Measurements from ENCODE around the gene EIF2B2. TPM values are rescaled to one million over a fixed set of nuclear protein-coding genes. Genes with fewer than 3 reads are reported as not detected.

EIF2B2 gene
- total and polyA plus RNA-seq, 9 of the 15 experiments (the other 6 are each of a cell fraction or from before 2014, with no cell fraction given), result 10.6 to 94.1 (median 38.9) TPM

DNA sequence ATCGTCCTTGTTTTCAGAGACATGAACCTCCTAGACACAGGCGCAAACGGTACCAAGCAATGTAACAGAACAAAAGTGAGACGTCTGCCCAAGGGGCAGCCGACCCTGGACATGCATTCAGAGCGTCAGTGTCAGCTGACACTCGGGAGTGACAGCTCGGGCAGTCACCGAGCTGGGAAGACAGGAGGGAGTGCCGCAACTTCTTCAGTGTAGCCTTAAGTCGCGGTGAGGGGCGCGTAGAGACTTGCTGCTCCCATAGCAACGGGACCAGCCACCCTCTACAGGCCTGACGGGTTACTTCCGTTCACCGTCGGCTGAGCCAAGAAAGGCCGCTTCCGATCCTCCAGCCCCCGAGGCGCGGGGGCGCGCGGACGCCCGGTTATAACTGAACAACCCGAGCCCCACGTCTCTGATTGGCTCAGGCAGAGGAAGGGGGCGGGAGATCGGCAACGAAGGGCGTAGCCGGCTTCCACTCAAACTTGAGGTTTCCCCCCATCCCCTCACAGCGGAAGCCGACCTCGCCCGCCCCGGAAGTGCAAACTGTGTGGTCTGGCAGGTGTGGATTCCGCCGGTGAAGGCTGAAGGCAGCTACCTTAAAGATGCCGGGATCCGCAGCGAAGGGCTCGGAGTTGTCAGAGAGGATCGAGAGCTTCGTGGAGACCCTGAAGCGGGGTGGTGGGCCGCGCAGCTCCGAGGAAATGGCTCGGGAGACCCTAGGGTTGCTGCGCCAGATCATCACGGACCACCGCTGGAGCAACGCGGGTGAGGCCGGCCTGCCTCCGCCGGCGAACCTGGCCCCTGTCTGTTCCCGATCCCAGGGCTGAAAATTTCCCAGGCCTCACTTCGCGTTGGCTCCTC, at the start of gene EIF2B2 (continued):
- TF ChIP-seq RB1 (IDR thresholded peaks at IDR 0.05; ENCODE audit: low read depth), result no peak
- TF ChIP-seq, protein P1, sequence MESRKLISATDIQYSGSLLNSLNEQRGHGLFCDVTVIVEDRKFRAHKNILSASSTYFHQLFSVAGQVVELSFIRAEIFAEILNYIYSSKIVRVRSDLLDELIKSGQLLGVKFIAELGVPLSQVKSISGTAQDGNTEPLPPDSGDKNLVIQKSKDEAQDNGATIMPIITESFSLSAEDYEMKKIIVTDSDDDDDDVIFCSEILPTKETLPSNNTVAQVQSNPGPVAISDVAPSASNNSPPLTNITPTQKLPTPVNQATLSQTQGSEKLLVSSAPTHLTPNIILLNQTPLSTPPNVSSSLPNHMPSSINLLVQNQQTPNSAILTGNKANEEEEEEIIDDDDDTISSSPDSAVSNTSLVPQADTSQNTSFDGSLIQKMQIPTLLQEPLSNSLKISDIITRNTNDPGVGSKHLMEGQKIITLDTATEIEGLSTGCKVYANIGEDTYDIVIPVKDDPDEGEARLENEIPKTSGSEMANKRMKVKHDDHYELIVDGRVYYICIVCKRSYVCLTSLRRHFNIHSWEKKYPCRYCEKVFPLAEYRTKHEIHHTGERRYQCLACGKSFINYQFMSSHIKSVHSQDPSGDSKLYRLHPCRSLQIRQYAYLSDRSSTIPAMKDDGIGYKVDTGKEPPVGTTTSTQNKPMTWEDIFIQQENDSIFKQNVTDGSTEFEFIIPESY (CRISPR knock-in tag; IDR thresholded peaks at IDR 0.05), result no peak
- TF ChIP-seq, protein P2, sequence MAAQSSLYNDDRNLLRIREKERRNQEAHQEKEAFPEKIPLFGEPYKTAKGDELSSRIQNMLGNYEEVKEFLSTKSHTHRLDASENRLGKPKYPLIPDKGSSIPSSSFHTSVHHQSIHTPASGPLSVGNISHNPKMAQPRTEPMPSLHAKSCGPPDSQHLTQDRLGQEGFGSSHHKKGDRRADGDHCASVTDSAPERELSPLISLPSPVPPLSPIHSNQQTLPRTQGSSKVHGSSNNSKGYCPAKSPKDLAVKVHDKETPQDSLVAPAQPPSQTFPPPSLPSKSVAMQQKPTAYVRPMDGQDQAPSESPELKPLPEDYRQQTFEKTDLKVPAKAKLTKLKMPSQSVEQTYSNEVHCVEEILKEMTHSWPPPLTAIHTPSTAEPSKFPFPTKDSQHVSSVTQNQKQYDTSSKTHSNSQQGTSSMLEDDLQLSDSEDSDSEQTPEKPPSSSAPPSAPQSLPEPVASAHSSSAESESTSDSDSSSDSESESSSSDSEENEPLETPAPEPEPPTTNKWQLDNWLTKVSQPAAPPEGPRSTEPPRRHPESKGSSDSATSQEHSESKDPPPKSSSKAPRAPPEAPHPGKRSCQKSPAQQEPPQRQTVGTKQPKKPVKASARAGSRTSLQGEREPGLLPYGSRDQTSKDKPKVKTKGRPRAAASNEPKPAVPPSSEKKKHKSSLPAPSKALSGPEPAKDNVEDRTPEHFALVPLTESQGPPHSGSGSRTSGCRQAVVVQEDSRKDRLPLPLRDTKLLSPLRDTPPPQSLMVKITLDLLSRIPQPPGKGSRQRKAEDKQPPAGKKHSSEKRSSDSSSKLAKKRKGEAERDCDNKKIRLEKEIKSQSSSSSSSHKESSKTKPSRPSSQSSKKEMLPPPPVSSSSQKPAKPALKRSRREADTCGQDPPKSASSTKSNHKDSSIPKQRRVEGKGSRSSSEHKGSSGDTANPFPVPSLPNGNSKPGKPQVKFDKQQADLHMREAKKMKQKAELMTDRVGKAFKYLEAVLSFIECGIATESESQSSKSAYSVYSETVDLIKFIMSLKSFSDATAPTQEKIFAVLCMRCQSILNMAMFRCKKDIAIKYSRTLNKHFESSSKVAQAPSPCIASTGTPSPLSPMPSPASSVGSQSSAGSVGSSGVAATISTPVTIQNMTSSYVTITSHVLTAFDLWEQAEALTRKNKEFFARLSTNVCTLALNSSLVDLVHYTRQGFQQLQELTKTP (IDR thresholded peaks at IDR 0.05; ENCODE audit: low read depth in 1 of 2, partially characterized antibody in 2 of 2), result no peak
- TF ChIP-seq RHOXF2B (CRISPR knock-in tag; conservative IDR thresholded peaks at IDR 0.05), result no peak
- no peak for TF ChIP-seq SMARCA4 (IDR thresholded peaks at IDR 0.05)
- no peak for TF ChIP-seq HDAC8 (tag; IDR thresholded peaks at IDR 0.05)
- no peak for TF ChIP-seq BCL6 (CRISPR knock-in tag; IDR thresholded peaks at IDR 0.05)
- TF ChIP-seq TGIF2 (CRISPR knock-in tag; IDR thresholded peaks at IDR 0.05), result no peak
- no peak for TF ChIP-seq KLF16 (IDR thresholded peaks at IDR 0.05)
- TF ChIP-seq POLR2H (tag; IDR thresholded peaks at IDR 0.05; ENCODE audit: low read depth), result no peak
- no peak for TF ChIP-seq NCOA6 (IDR thresholded peaks at IDR 0.05)
- TF ChIP-seq, protein P3, sequence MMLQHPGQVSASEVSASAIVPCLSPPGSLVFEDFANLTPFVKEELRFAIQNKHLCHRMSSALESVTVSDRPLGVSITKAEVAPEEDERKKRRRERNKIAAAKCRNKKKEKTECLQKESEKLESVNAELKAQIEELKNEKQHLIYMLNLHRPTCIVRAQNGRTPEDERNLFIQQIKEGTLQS (IDR thresholded peaks at IDR 0.05), result no peak
- TF ChIP-seq, protein P3 (CRISPR knock-in tag; conservative IDR thresholded peaks at IDR 0.05), result no peak
- no peak for TF ChIP-seq ZNF197 (CRISPR knock-in tag; IDR thresholded peaks at IDR 0.05; ENCODE audit: low read depth)
- TF ChIP-seq, protein P4, sequence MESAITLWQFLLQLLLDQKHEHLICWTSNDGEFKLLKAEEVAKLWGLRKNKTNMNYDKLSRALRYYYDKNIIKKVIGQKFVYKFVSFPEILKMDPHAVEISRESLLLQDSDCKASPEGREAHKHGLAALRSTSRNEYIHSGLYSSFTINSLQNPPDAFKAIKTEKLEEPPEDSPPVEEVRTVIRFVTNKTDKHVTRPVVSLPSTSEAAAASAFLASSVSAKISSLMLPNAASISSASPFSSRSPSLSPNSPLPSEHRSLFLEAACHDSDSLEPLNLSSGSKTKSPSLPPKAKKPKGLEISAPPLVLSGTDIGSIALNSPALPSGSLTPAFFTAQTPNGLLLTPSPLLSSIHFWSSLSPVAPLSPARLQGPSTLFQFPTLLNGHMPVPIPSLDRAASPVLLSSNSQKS (CRISPR knock-in tag; IDR thresholded peaks at IDR 0.05), result no peak
- no peak for TF ChIP-seq U2AF2 (optimal IDR thresholded peaks at IDR 0.05; ENCODE audit: low read depth, low read length)
- TF ChIP-seq, protein P5, sequence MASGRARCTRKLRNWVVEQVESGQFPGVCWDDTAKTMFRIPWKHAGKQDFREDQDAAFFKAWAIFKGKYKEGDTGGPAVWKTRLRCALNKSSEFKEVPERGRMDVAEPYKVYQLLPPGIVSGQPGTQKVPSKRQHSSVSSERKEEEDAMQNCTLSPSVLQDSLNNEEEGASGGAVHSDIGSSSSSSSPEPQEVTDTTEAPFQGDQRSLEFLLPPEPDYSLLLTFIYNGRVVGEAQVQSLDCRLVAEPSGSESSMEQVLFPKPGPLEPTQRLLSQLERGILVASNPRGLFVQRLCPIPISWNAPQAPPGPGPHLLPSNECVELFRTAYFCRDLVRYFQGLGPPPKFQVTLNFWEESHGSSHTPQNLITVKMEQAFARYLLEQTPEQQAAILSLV (tag; IDR thresholded peaks at IDR 0.05), result no peak
- TF ChIP-seq BHLHE40 (IDR thresholded peaks at IDR 0.05; ENCODE audit: low read length), result no peak; the same call in 1 of the 2 replicates
- no peak for TF ChIP-seq ZNF717 (CRISPR knock-in tag; IDR thresholded peaks at IDR 0.05)
- TF ChIP-seq GTF2E2 (tag; IDR thresholded peaks at IDR 0.05), result no peak
